OCI-LY3 (cell line): ENCODE results near the gene NDST1.

Experiments used
- H2AFZ ChIP-seq: fragments of 200-600, 300-600 bp; shearing (Covaris generic); 2 replicates; pipeline ENCODE4 v1.6.0; 2014; ENCODE audit warnings: antibody characterized with exemption, low read depth, low read length
- H3K27ac ChIP-seq: fragments of 200-600, 300-600 bp; sonication (generic); 2 replicates; pipeline ENCODE4 v1.5.1; 2014; ENCODE audit warnings: mild to moderate bottlenecking, low read length, moderate library complexity, mixed read lengths
- H3K27me3 ChIP-seq: fragments of 200-600, 300-600 bp; sonication (generic); 2 replicates; pipeline ENCODE4 v1.6.1; 2014; ENCODE audit warnings: low read depth, low read length, mixed read lengths
- H3K36me3 ChIP-seq: fragments of 200-600, 300-600 bp; sonication (generic); replicated peaks from 2 replicates; pipeline ENCODE3; 2014; ENCODE audit warnings: low read depth, low read length, mixed read lengths
- H3K4me1 ChIP-seq: fragments of 300-600, 200-600 bp; sonication (generic); 2 replicates; pipeline ENCODE4 v1.6.1; 2014; ENCODE audit warnings: low read length, mixed read lengths
- H3K4me2 ChIP-seq: fragments of 200-600, 300-600 bp; sonication (generic); 2 replicates; pipeline ENCODE4 v1.6.1; 2014; ENCODE audit warnings: low read length, mixed read lengths
- H3K4me3 ChIP-seq: fragments of 300-600, 200-600 bp; sonication (generic); 2 replicates; pipeline ENCODE4 v1.5.1; 2014; ENCODE audit warnings: antibody characterized with exemption, mild to moderate bottlenecking, low read length, moderate library complexity
- H3K79me2 ChIP-seq: fragments of 300-600, 200-600 bp; shearing (Covaris generic); 2 replicates; pipeline ENCODE4 v1.6.1; 2014; ENCODE audit warnings: mild to moderate bottlenecking, low read length, mixed read lengths
- H3K9ac ChIP-seq: fragments of 300-600, 200-600 bp; shearing (Covaris generic); 2 replicates; pipeline ENCODE4 v1.6.0; 2014; ENCODE audit warnings: mild to moderate bottlenecking, low read length, moderate library complexity
- H3K9me3 ChIP-seq: fragments of 200-600, 300-600 bp; shearing (Covaris generic); 2 replicates; pipeline ENCODE4 v1.6.1; 2014; ENCODE audit warnings: low read length, mixed read lengths; ENCODE audit not compliant: insufficient read depth
- H4K20me1 ChIP-seq: fragments of 200-600, 300-600 bp; sonication (generic); 2 replicates; pipeline ENCODE4 v1.6.1; 2016; ENCODE audit warnings: low read length, mixed read lengths; ENCODE audit not compliant: insufficient read depth
- EZH2phosphoT487 ChIP-seq: fragments of 200-600 bp; shearing (Covaris generic); IDR thresholded peaks from 2 replicates; pipeline ENCODE4 v1.6.1; 2018; ENCODE audit warnings: antibody characterized with exemption, mixed run types, low read depth
- TF ChIP-seq, protein P1 (sequence below): fragments of 200-600, 300-600 bp; sonication (generic); IDR thresholded peaks from 2 replicates; pipeline ENCODE4 v1.5.1; 2014; ENCODE audit warnings: antibody characterized with exemption, low read length, low read depth

NDST1 gene

DNA sequence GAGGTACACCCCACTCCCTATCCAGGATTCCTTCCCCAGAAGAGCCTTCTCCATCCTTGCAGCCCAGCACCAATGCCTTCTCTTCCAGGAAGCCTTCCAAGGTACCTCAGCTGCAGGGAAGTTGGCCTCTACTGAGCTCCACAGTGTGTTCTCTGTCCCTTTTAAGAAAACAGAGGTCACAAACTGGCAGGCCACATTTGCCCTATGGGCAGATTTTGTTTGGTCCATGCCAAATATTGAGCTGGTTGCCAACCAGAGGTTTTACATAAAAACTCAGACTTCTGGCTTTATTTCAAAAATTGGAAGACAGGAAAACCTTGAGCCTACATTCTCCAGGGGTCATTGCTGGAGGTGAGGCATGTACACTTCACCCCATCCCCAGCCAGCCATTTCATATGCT is 9.0 kb upstream of the NDST1 start:
- Histone ChIP-seq H3K9ac (no peak overlapping the region), H3K4me1 (no peaks in the 10 kb centered on the region), H3K9me3 (no peaks in the 10 kb centered on the region), H3K36me3 (no peaks in the 10 kb centered on the region), H3K4me2 (no peak overlapping the region), H3K4me3 (no peak overlapping the region), H3K27ac (no peak overlapping the region), H2AFZ (no peak overlapping the region), H3K79me2 (peaks cover 24% of the 10 kb centered on the region; the same call in 1 of the 2 replicates), H3K27me3 (no peaks in the 10 kb centered on the region), H4K20me1 (0 out of 2 replicates have a peak, but pooled peaks cover 3% of the 10 kb centered on the region)
- no peak for TF ChIP-seq EZH2phosphoT487
- TF ChIP-seq, protein P1, sequence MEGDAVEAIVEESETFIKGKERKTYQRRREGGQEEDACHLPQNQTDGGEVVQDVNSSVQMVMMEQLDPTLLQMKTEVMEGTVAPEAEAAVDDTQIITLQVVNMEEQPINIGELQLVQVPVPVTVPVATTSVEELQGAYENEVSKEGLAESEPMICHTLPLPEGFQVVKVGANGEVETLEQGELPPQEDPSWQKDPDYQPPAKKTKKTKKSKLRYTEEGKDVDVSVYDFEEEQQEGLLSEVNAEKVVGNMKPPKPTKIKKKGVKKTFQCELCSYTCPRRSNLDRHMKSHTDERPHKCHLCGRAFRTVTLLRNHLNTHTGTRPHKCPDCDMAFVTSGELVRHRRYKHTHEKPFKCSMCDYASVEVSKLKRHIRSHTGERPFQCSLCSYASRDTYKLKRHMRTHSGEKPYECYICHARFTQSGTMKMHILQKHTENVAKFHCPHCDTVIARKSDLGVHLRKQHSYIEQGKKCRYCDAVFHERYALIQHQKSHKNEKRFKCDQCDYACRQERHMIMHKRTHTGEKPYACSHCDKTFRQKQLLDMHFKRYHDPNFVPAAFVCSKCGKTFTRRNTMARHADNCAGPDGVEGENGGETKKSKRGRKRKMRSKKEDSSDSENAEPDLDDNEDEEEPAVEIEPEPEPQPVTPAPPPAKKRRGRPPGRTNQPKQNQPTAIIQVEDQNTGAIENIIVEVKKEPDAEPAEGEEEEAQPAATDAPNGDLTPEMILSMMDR = no peak

DNA sequence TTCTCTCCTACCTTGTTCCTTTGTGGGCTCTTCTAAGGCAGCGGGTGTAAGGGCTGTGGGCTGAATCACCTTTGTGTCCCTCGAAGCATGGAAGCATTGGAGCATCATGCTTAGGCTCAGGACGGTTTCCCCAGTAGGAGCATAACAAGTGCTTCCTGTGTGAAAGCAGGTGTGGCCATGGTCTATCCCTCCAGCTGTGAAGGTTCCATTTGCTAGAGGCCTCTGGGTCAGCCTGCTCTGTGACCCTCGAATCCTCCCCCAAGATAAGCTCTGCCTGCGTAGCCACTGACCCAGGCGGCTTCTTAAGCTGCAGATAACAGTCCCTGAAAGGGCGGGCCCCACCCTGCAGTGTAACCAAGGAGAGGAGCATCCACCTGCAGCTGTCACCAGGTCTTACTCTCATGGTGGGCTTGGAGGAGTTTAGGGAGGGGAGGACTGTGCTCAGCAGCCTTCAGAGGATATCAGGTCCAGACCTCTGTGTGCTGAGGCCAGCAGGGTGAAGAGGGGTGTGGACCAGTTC is 8.4 kb upstream of the NDST1 start:
- peaks cover 24% of the 10 kb centered on the region; the same call in 1 of the 2 replicates for H3K79me2 ChIP-seq
- no peaks in the 10 kb centered on the region for H3K36me3 ChIP-seq
- no peak overlapping the region for H2AFZ ChIP-seq
- TF ChIP-seq, protein P1 = no peak
- no peak for TF ChIP-seq EZH2phosphoT487
- H3K27ac ChIP-seq = no peak overlapping the region
- no peaks in the 10 kb centered on the region for H3K9me3 ChIP-seq
- 0 out of 2 replicates have a peak, but pooled peaks cover 3% of the 10 kb centered on the region for H4K20me1 ChIP-seq
- H3K4me3 ChIP-seq = no peak overlapping the region
- H3K27me3 ChIP-seq = no peaks in the 10 kb centered on the region
- no peaks in the 10 kb centered on the region for H3K4me1 ChIP-seq
- H3K4me2 ChIP-seq = no peak overlapping the region
- no peak overlapping the region for H3K9ac ChIP-seq

DNA sequence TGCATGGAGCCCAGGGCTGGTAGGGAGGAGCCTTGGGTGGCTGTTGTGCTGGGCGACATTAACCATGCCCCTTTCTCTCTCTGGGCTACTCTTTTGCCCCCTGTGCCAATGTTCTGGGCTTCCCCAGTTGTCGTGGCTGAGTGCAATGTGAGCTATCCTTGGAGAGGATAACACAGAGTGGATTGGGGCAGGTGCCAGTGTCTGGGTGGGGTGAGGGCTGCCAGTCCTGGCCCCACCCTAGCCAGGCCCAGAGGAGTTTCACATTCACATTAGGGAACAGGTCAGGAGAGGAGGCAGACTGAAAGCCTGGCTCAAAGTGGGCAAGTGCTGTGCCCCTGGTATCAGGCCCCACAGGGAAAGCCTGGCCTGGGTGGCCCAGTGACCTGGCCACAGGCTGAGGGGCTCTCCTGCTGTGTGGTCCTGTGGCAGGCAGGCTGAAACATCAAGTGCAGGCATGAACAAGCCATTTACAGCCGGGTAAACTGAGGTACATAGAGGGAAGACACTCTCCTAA is 7.5 kb upstream of the NDST1 start:
- Histone ChIP-seq H3K9ac (no peak overlapping the region), H3K27me3 (no peaks in the 10 kb centered on the region), H3K79me2 (peaks cover 24% of the 10 kb centered on the region; the same call in 1 of the 2 replicates), H4K20me1 (0 out of 2 replicates have a peak, but pooled peaks cover 3% of the 10 kb centered on the region), H3K9me3 (no peaks in the 10 kb centered on the region), H2AFZ (no peak overlapping the region), H3K36me3 (no peaks in the 10 kb centered on the region), H3K4me2 (no peak overlapping the region), H3K4me1 (no peaks in the 10 kb centered on the region), H3K27ac (no peak overlapping the region), H3K4me3 (no peak overlapping the region)
- TF ChIP-seq, protein P1 = no peak
- no peak for TF ChIP-seq EZH2phosphoT487

DNA sequence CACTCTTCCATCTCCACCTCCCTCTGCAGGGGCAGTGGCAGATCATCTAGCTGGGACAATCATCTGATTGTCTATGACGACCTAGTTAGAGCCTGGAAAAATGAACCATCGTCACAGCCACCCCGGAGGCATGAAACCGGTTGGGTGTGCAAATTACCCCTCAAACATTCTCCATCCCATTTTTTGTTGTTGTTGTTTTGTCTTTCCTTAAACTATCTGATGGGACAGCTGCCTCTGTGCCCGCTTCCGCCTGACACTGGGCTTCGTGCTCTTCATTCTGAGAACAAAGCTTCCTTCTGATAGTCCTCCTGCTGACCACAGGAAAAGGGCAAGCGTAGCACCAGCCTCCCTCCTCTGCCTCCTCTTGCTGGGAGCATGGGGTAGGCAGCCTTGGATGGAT is 7.0 kb upstream of the NDST1 start:
- Histone ChIP-seq H4K20me1 (0 out of 2 replicates have a peak, but pooled peaks cover 3% of the 10 kb centered on the region), H3K4me2 (no peak overlapping the region)

More for the DNA sequence above, 7.0 kb upstream of the NDST1 start:
- Histone ChIP-seq H3K4me3 (no peak overlapping the region), H2AFZ (no peak overlapping the region), H3K9me3 (no peaks in the 10 kb centered on the region), H3K4me1 (no peaks in the 10 kb centered on the region), H3K9ac (no peak overlapping the region), H3K36me3 (no peaks in the 10 kb centered on the region), H3K27me3 (no peaks in the 10 kb centered on the region), H3K27ac (no peak overlapping the region), H3K79me2 (peaks cover 20% of the 10 kb centered on the region; the same call in 1 of the 2 replicates)
- TF ChIP-seq EZH2phosphoT487 = no peak
- TF ChIP-seq, protein P1 = no peak
